GM21390 (cell line): ENCODE data around the gene PDAP1.
"Not testable (repeated sequence)": the region's sequence is repeated elsewhere in the genome, so short reads cannot be mapped to it uniquely, and the experiment has no call there.

Source experiments
- ATAC-seq: cut with Tn5 transposase; IDR thresholded peaks from one replicate; pipeline ENCODE4 v1.9.1; 2021; ENCODE audit not compliant: unreplicated experiment

The PDAP1 gene

DNA sequence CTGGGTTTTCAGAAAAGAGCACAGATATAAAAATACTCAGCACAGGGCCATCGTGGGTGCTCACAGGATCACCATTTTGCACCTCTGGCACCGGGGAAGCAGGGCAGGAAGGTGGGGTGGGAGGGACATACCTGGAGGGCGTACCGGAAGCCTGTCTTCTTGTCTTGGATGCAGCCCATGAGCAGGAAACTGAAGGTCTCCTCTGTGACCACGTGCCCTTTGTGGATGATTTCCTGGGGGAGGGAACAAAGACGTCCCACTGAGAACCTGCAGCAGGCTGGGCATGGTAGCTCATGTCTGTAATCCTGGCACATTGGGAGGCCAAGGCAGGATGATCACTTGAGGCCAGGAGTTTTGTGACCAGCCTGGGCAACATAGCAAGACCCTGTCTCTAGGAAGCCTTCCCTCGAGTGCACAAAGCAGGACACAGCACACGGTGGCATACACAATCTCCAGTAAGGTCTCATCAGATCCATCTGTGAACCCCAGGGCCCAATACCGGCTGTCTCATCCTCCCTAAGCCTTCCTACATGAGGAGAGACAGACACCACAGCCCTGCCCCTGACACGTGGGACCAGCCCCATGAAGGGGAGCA, 20.7 kb upstream of the PDAP1 start:
- ATAC-seq = no peak

DNA sequence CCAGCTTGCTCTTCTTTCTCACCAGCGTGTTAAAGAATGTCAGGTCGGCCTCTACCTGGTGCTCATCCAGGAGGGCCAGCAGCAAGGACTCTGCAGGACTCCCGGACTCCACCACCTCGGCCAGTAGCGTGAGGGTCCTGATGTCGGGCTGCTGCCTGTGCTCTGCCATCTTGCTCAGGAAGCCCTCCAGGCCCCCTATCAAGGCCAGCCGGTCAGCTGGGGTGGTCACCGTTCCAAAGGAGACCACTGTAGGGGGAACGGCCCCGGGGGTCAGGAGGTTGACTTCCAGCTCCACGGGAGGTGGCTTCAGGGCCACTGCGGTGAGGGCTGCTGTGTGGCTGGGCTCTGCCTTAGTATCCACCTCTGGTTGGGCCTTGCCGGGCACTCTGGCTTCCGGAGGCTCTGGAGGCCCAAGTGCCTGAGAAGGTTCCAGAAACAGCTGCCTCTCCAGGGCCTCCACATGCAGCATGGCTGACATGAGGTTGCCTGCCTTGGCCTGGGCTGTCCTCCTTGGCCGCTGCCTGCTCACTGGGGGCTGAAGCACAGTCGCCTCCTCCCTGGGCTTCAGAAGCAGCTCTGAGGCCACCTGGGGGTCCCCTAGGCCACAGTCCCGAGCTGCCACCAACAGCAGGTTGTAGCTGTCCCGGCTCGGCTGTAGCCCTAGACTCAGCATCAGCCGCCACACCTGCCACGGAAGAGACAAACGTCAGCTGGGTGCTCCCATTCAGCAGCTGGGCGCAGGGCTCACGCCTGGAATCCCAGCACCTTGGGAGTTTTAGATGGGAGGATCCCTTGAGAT, 16.7 kb upstream of the PDAP1 start:
- no peak for ATAC-seq

DNA sequence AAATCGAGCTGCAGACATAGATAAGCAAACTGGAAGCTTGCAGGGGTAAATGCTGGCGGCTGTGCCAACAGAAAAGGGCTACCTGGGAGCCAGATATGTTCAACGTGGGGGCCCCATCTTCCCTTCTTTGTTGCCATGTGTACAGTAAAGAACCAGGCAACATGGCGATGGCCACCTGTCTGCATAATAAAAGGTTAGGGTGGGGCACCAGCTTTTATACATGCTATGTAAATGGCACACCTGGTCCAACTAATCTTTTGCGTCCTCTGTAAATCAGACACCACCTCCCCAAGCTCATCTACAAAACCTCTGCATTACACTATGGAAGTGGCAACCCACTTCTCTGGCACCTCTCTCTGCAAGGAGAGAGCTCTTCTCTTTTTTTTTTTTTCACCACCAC, 14.2 kb upstream of the PDAP1 start:
- no peak for ATAC-seq

DNA sequence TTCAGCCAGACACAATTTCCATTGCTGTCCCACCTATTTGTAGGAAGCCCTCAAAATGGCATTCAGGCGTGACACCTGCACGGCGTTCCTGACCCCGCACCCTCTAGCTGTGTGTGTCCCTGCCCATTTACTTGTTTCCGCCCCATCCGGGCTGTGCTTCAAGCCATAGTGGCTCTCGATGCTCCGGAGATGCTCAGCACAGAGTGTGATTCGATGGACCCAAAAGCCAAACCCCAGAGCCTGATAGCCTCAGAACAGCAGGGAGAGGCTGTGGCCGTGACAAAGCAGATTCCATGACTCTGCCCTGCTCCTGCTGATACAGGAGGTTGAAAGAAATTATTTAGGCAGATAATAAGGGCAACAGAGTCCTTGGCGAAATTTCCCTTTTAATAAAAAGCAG, 13.8 kb upstream of the PDAP1 start:
- no peak for ATAC-seq

DNA sequence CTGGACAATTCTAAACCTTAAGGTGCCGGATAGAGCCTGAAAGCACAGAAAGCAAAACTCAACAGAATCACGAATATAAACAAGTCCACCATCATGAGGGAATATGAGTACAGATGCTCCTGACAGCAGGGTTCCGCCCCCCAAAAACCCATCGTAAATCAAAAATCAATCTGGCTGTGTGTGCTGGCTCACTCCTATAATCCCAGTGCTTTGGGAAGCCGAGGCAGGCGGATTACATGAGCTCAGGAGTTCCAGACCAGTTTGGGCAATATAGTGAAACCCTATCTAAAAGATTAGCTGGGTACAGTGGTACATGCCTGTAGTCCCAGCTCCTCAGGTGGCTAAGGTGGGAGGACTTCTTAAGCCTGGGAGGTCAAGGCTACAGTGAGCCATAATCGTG, 12.6 kb upstream of the PDAP1 start:
- ATAC-seq = no peak

DNA sequence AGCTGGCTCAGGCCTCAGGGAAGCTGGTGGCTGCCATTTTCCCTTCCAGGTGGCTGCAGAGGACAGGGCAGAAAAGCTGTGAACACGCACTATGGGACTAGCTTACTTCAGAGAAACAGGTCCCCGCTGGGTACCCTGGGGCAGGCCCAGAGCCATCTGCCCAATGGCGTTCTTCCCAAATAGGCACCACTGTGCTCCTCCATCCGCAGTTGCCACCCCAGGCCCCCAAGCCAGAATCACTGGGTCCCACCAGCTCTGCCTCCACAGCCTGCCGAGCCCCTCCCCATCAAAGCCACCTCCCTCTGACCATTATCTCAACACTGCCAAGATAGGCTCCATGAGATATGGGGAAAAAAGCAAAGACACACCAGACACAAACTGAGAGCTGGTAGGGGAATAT, 11.8 kb upstream of the PDAP1 start:
- no peak for ATAC-seq

DNA sequence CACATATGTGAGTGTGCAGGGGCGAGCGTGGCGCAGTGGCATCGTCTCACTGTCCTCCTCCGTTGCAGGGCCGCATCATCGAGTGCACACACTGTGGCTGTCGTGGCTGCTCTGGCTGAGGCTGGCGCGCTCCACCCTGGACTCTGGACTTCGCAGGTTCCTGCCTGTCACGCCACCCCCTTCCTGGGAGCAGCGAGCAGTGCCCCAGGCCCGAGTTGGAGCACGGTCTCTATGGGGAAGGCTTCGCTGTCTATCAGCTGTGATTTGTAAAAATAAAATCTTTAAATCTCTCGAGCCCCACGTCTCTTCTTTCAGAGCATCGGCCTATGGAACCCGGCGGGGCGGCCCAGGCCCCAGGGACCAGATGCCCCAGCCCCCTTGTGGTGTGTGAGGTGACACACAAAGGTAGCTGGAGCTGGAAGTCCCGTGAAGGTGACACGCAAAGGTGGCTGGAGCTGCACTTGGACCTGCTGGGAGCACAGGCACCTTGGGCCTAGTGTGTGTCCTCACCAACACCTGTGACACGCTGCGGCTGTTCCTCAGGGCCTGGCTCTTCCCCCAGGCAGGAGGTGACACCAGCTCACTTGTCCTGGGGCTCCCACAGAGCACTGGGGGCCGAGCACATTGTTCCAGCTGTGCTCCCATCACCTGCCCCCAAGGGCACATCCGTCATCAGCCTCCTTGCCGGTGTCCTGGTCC, 11.1 kb upstream of the PDAP1 start:
- no peak for ATAC-seq

DNA sequence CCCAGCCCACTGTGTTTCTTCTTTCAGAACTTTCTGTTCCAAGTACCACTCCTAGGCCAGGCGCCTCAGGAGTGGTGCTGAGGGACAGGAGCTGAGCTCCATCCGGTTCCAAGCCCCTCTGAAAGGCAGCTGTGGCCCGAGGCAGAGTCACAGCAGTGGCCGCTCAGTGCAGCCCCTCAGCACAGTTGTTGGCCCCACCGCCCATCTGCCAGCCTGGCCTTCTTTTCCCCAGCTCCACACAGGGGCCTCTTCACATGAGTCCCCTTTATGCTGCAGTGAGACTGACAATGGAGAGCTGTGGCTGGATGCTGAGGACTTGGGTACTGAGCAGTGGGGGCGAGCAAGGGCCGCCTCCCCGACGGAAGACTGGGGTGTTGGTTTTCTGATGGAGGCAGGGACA, 9.9 kb upstream of the PDAP1 start:
- ATAC-seq = no peak

DNA sequence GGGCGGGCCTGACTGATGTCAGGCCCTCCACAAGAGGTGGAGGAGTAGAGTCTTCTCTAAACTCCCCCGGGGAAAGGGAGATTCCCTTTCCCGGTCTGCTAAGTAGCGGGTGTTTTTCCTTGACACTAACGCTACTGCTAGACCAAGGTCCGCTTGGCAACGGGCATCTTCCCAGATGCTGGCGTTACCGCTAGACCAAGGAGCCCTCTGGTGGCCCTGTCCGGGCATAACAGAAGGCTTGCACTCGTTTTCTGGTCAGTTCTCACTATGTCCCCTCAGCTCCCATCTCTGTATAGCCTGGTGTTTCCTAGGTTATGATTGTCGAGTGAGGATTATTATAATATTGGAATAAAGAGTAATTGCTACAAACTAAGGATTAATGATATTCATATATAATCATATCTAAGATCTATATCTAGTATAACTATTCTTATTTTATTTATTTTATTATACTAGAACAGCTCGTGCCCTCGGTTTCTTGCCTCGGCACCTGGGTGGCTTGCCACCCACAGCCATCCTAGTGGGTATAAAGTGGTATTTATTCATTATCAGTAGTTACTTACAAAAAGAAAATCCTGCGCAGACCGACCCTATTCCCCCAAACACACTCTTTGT, 7.2 kb upstream of the PDAP1 start:
- not testable (repeated sequence) for ATAC-seq

DNA sequence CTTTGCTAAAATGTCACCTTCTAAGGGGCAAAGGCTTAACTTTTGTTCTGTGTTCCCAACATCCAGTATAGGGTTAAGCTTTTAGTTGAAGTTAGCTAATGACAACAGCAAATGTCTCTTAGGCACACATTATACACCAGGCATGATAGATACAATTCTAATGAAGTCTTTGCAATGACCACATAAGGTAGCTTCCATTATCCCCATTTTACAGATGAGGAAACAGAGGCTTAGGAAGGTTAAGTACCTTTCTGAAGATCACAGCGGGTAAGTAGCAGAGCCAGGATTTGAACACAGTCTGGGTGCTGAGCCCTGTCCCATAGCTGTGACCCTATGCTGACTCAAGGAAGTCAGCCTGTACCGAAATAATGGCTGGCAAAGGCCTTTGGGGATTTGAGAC, 2.2 kb upstream of the PDAP1 start:
- ATAC-seq = no peak

DNA sequence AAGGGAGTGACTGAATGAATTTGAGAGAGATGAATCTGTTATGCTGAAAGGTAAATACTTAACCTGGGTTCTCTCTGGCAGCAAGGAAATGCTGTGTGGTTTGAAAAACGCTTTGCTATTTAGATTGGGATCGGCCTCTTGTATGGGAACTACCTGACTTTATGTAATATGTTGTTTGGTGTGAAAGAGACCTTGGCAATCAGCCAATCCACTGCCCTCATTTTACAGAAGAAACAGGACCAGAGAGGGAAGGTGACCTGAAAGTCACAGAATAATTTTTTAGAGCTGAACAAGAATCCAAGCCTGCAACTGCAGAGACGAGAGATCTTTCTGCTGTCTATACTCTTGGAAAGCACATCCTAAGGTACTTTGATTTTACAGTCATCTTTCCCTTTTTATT, 1.4 kb upstream of the PDAP1 start:
- no peak for ATAC-seq

DNA sequence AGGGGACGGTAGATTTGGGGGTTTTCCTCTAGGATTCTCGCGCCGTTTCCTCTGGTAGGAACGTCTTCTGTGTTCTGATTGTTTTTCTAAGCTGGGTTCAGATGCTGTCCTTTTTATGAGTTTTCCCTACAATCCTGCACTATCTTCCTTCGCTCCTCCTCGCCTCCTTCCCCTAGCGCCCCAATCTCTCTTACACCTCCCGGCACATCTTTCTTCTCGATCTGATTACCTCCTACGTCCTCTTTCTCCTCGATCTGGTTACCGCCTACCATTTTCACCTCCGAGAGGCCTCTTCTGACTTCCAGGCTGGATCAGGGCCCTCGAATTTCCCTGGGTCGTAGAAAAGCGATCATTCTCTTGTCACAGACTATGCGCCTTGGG, 785 bp upstream of the PDAP1 start:
- peak; percentile 16 for ATAC-seq

DNA sequence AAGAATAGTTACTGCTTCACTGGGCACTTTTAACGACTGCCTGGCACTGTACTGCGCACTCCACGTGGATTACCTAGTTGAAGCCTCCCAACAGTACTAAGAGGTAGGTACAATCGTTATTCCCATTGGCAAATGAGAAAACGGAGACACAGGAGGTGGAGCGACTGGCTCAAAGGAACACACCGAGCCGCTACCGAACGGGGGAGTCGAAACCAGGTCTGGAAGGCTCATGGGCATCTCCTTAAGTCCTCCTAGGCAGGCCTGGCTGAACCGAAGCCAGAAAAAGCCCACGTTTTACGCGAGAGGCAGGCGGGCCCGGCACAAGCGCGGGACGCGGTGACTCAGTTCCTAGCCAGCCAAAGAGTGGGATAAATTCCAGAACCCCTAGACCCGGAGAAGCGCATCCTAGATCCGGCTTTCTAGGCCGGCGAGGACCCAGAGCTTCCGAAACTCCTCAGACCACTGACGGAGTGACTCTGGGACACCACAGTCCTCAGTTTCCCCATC, 472 bp downstream of the PDAP1 start:
- ATAC-seq = no peak

DNA sequence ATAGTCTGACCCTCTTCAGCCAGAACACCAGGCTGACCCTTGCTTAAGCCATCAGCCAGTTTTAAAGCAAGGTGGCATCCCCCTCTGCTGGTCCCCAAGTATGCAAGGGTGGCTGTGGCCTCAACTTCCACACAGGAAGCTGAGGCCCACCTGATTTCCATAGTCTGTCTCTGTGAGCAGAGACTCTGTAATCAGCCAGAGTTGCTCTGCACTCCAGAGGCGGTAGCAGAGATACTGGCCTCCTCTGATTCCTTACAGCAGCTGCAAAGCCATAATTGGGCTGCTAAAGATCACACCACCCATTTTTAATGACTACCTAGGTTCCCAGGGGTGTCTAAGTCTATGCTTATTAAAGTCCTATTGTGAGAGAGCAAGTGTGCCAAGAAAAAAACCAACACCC, 1.8 kb downstream of the PDAP1 start:
- ATAC-seq = no peak

DNA sequence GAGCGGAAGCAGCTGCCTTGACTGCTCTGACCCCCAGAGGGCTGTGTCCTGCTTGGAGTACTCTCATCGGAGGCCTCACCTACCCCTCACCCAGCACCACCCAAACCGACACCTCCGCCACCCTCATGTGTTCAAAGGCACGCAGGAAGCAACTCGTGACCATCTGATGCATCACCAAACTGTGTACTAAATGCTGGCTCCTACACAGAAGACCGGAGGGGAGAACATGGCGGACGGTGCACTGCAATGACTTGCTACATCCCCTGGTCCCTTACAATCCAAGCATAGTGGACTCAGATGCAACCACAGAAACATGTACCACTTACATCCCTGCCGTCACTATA, 3.4 kb downstream of the PDAP1 start:
- ATAC-seq = no peak

DNA sequence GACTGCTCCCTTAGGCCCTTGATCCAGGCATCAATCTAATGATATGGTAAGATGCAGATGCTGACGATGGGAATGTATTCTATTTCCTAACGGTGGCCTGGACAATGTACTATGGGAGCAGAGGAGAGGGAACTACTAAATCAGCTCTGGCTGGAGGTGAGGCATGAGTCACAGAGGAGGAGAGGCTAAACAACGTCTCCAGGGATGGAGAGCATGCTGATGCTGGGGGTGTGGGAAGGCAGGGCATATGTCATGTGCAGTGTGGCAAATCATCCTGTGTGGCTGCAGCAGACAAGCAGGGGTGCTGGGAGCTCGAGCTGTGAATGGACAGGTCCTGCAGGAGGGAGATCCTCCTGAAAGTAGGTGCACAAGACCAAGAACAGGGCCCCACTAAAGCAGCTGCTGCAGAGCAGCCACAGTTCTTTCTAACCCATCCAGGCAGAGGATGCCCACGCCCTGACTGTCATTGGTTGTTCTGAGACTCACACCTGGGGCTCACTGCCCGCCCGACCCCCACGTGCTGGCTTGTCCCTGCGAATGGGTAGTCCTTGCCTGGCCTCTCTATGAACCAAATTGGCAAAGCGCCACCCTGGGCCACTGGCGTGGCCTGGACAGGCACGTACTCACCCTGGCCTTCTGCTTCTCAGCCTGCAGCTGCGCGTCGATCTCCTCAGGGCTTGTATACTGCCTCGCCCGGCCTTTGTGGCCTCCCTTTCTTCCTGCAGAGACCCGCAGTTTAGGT, 4.0 kb downstream of the PDAP1 start:
- ATAC-seq = no peak

DNA sequence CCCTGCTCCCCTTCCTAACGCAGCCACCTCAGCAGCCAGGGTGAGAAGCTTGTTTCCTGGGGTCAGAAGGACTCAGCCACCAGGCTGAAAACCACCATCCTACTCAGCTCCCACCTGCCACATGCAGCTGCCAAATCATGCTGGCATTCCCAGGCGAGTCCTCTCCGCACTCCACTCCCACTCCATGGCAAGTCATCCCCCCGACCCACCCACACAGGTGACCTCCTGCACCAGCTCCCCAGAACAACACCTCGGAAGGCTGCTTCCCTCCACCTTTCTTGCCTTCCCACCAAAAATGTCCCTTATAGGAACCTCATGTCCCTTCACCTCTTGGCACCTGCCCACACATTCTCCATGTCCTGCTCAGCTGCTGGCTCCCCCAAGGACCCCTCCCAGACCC, 4.6 kb downstream of the PDAP1 start:
- no peak for ATAC-seq

DNA sequence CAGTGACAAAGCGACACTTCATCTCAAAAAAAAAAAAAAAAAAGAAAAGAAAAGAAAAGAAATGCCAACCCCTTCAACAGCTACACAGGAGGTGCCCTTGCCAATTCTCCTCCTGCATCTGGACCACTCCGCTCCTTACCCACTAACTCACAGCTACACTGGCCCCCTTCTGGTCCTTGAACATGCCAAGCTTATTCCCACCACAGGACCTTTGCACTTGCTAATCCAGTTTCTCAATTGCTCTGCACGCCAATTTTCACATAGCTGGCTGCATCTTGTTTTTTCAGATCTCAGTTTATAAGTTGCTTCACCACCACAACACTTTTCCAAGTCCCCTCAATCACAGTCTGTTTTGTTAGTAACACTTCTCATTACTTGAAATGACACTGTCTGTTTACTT, 5.5 kb downstream of the PDAP1 start:
- ATAC-seq = no peak

DNA sequence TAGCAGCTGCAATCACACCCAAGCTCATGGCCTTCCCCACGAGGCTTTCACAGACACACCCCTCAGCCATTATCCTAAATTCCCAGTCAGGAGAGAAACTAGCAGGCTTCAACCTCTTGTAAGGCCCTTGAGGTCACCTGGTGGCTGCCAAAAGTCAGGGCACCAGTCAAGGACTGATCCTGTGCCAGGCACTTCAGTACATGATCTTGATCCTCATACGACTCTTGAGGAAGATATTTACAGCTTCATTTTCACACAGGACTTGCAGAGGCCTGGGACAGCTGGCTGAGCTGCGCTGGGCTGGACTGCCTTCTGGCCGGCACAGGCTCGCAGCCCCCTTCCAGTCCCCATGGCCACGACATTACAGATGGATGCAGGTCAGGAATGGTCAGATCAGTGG, 8.8 kb downstream of the PDAP1 start:
- ATAC-seq = no peak

DNA sequence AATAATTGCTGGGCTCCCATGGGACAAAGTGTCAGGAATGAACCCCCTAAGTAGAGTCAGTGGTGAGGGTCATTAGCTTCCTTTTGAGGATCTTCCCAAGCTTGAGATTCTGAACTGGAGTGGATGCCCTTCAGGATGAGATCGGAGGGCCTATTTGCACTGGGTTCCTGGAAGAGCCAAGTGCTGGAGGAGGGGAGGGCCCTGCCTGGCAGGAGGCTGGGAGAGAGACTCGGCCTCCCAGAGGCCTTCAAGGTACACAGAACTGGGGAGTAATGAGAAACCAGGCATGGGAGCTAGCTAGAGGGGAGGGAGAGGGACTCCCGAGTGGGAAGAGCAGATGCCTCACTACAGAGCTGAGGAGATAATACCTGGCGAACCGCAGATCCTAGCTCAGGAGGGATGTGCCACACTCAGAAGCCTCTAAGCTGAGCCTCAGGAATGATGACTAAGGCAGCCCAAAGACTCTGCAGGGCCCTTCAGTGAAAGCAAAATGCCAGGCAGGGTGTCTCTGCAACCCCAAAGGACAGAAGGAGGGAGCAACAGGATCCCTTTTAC, 9.4 kb downstream of the PDAP1 start:
- ATAC-seq = no peak
